K562 (cell line): ENCODE measurements around the gene BGN. TPM values are rescaled to one million over a fixed set of nuclear protein-coding genes. Genes with fewer than 3 reads are reported as not detected.
A peak's percentile ranks its signal among the peaks of the same experiment; 100 is the strongest.

Source experiments
- ARID4B ChIP-seq: sonication (generic); formaldehyde crosslinking; IDR thresholded peaks from 2 replicates; pipeline ENCODE4 v1.8.0; 2022; ENCODE audit warnings: mild to moderate bottlenecking, missing genetic modification reagents
- CBX8 ChIP-seq: fragments of 200-600 bp; sonication (generic); IDR thresholded peaks from 2 replicates; pipeline ENCODE4 v1.6.1; 2012; ENCODE audit warnings: borderline replicate concordance, mixed run types, low read depth, mild to moderate bottlenecking, moderate library complexity, mixed read lengths, low read length, control low read depth, inconsistent platforms; ENCODE audit not compliant: poor library complexity, severe bottlenecking; ENCODE audit errors: extremely low read depth
- POLR2H ChIP-seq: IDR thresholded peaks from 2 replicates; pipeline ENCODE4 v1.6.1; 2016; ENCODE audit warnings: missing genetic modification characterization, low read depth, mild to moderate bottlenecking, control low read depth, missing compliant biosample characterization, moderate library complexity
- SMAD1 ChIP-seq: fragments of 150-350 bp; IDR thresholded peaks from 2 replicates; pipeline ENCODE4 v1.6.1; 2014; ENCODE audit warnings: low read length, low read depth; ENCODE audit not compliant: partially characterized antibody
- SP2 ChIP-seq: IDR thresholded peaks from 2 replicates; pipeline ENCODE4 v1.6.1; 2011; ENCODE audit warnings: mild to moderate bottlenecking, low read depth, low read length, moderate library complexity; ENCODE audit not compliant: poor library complexity, severe bottlenecking; ENCODE audit errors: extremely low read depth
- SREBF1 ChIP-seq: fragments of 150-350 bp; IDR thresholded peaks from 2 replicates; pipeline ENCODE4 v1.6.1; 2014; ENCODE audit warnings: antibody characterized with exemption, low read depth, low read length, borderline replicate concordance
- TGIF2 ChIP-seq: sonication (generic); formaldehyde crosslinking; IDR thresholded peaks from 2 replicates; pipeline ENCODE4 v1.8.1; 2022; ENCODE audit warnings: mild to moderate bottlenecking, missing genetic modification reagents, moderate library complexity
- UBTF ChIP-seq, 2 experiments: IDR thresholded peaks; 2 replicates each; pipeline ENCODE4 v1.6.1; 2012; ENCODE audit warnings: improper control_type of control experiment in 2 of 2, low read depth in 2 of 2, low read length in 2 of 2, borderline replicate concordance in 1 of 2
- ZNF584 ChIP-seq: fragments of 200-800 bp; sonication (Bioruptor generic); IDR thresholded peaks from 2 replicates; pipeline ENCODE4 v1.6.1; 2016; ENCODE audit warnings: low read depth, mild to moderate bottlenecking, missing genetic modification characterization, missing compliant biosample characterization
- polyA plus RNA-seq, 8 experiments: library from polyadenylated mRNA; depleted of rRNA in 4 of 8; stranded (reverse) in 5 of 8; unstranded in 3 of 8; fragments of >200 nt; fragmentation: Nextera tagmentation in 2 of 8; fragmentation: Illumina TruSeq in 1 of 8; extraction: Ambion mirVana in 2 of 8; extraction: Trizol in 1 of 8; gene quantifications; 2 replicates each; pipeline versions ENCODE4 v1.2.1 to v1.2.3, GENCODE V29; 2011 to 2014; ENCODE audit warnings: inconsistent platforms in 1 of 8, missing spikeins in 1 of 8
- total RNA-seq, 7 experiments: library from RNA; depleted of rRNA in 6 of 7; stranded (reverse); fragments of >200 nt in 6 of 7; fragmentation: Illumina TruSeq in 2 of 7; extraction: Trizol in 2 of 7; gene quantifications; 2 replicates each; pipeline versions ENCODE4 v1.2.1 to v1.2.3, GENCODE V29; 2011 to 2021; ENCODE audit warnings: low replicate concordance in 1 of 7

The BGN gene
- total and polyA plus RNA-seq, 9 of the 15 experiments (the other 6 are each of a cell fraction or from before 2014, with no cell fraction given) = 0.11 TPM; not detected in 8

GRCh38 chrX:153470411-153471363, 24.1 kb upstream of the BGN start, which contains the start of gene HAUS7 (continued):
- TF ChIP-seq ARID4B (CRISPR knock-in tag) (no peak), SREBF1 (no peak), UBTF (IDR thresholded peaks at IDR 0.05; ENCODE audit: borderline replicate concordance in 1 of 2, low read depth in 2 of 2, low read length in 2 of 2) (no peak), CBX8 (no peak), TGIF2 (CRISPR knock-in tag) (no peak), ZNF584 (no peak), POLR2H (no peak), SMAD1 (no peak), SP2 (peak; percentile 55)
